Measurements from ENCODE around the gene TMEM273. TPM values are rescaled to one million over a fixed set of nuclear protein-coding genes. Genes with fewer than 3 reads are reported as not detected.

Gene TMEM273
- total RNA-seq, 1 experiment from 2014 or later, result not detected

DNA sequence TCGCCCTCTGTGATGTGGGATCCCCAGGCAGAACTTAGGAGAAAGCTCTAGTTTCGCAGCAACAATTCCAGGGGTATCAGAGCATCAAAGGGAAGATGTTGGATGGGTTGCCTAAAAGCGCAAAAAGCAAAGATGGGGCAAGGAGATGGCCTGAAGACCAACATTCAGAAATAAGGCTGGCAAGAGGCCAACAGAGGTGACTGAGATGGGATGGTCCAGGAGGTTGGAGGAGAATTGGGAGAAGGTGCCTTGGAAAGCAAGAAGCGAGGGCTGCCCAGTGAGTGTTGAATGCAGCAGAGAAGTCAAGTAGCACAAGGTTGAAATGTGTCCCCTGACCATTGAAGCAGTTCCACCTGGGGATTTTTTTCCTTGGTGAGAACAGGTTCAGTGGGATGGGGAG lies 38.4 kb upstream of the TMEM273 start:
- DNase-seq (ENCODE audit: low read depth, low spot score) (no peak), ATAC-seq (no peak)
- H4K20me1 ChIP-seq (ENCODE audit: insufficient read depth), result no peaks in the 10 kb centered on the region
- H3K9me2 ChIP-seq (ENCODE audit: insufficient read depth), result no peaks in the 10 kb centered on the region
- ChIA-PET RAD21 (ENCODE audit: low non-redundant PET in 1 of 2, low total read pairs in 2 of 2, uncharacterized antibody in 2 of 2, unreplicated experiment in 2 of 2) (no interaction called here), CTCF (no interaction called here), POLR2A (no interaction called here)
- H3K27me3 ChIP-seq (ENCODE audit: insufficient read depth, low read length), result peaks cover 16% of the 10 kb centered on the region
- H2AFZ ChIP-seq (ENCODE audit: low read depth, low read length, poor library complexity, severe bottlenecking), result no peak overlapping the region
- H3K27ac ChIP-seq (ENCODE audit: low read depth, low read length), result no peak overlapping the region
- no peaks in the 10 kb centered on the region for H3K79me2 ChIP-seq (ENCODE audit: insufficient read depth, low read length)
- no peak overlapping the region for H3K4me3 ChIP-seq (replicated peaks in 1 of 2; ENCODE audit: low read depth in 1 of 2, low read length in 2 of 2)
- no peaks in the 10 kb centered on the region for H3K36me3 ChIP-seq (ENCODE audit: control insufficient read depth in 1 of 2, insufficient read depth in 2 of 2, low read length in 2 of 2)
- no peak overlapping the region for H3K4me2 ChIP-seq (ENCODE audit: low read length)
- TF ChIP-seq JUND (IDR thresholded peaks at IDR 0.05) (no peak), ELF1 (IDR thresholded peaks at IDR 0.05; ENCODE audit: borderline replicate concordance, low read depth) (no peak), SRF (IDR thresholded peaks at IDR 0.05; ENCODE audit: low read depth) (no peak)
- TF ChIP-seq, protein P1, sequence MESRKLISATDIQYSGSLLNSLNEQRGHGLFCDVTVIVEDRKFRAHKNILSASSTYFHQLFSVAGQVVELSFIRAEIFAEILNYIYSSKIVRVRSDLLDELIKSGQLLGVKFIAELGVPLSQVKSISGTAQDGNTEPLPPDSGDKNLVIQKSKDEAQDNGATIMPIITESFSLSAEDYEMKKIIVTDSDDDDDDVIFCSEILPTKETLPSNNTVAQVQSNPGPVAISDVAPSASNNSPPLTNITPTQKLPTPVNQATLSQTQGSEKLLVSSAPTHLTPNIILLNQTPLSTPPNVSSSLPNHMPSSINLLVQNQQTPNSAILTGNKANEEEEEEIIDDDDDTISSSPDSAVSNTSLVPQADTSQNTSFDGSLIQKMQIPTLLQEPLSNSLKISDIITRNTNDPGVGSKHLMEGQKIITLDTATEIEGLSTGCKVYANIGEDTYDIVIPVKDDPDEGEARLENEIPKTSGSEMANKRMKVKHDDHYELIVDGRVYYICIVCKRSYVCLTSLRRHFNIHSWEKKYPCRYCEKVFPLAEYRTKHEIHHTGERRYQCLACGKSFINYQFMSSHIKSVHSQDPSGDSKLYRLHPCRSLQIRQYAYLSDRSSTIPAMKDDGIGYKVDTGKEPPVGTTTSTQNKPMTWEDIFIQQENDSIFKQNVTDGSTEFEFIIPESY (IDR thresholded peaks at IDR 0.05; ENCODE audit: extremely low read depth, insufficient replicate concordance, low read length), result no peak
- TF ChIP-seq, protein P2, sequence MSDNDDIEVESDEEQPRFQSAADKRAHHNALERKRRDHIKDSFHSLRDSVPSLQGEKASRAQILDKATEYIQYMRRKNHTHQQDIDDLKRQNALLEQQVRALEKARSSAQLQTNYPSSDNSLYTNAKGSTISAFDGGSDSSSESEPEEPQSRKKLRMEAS (IDR thresholded peaks at IDR 0.05), result no peak
- no peaks in the 10 kb centered on the region for H3K9me3 ChIP-seq (ENCODE audit: control insufficient read depth in 1 of 2, insufficient read depth in 1 of 2, low read depth in 1 of 2, low read length in 2 of 2)
- H3K4me1 ChIP-seq (ENCODE audit: control insufficient read depth in 1 of 2, insufficient read depth in 2 of 2, low read length in 2 of 2), result no peaks in the 10 kb centered on the region
- intact Hi-C loops (cut with micrococcal nuclease), result no loop called here
- no peak overlapping the region for H3K9ac ChIP-seq (ENCODE audit: low read length)
- no TSS peak for BruUV-seq (replicated peaks)

DNA sequence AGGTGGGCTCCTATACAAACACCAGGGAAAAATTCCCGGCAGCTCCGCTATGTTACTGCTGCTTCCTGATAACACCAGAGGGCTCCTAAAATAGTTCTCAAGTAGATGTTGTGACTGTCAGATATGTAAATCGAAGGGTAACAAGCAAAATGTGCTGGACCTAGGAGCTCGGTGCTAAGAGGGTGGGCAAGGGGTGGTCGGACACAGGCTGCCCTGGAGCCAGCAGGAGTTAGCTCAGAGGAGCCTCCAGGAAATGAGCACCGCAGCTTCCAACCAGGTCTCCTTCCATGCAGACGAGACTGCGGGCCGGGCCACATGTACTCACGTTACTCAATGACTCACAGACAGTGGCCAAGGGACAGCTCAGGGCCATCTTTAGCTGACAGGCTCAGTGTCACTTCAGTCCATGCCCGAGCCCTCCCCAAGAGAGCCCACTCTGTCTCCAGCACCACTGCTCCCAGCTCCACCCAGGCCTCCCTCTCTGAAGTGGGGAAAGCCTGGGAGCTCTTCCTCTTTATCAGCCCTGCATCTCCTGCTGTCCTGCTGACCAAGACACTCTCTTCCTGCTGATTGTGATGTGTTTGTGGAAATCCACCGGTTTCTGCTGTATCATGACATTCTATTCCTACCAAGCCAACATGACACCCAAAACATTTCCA lies 37.2 kb upstream of the TMEM273 start:
- H3K4me3 ChIP-seq (replicated peaks in 1 of 2; ENCODE audit: low read depth in 1 of 2, low read length in 2 of 2), result no peak overlapping the region
- H3K4me1 ChIP-seq (ENCODE audit: control insufficient read depth in 1 of 2, insufficient read depth in 2 of 2, low read length in 2 of 2), result no peaks in the 10 kb centered on the region
- POLR2A ChIA-PET, result no interaction called here
- H3K36me3 ChIP-seq (ENCODE audit: control insufficient read depth in 1 of 2, insufficient read depth in 2 of 2, low read length in 2 of 2), result no peaks in the 10 kb centered on the region
- RAD21 ChIA-PET (ENCODE audit: low non-redundant PET in 1 of 2, low total read pairs in 2 of 2, uncharacterized antibody in 2 of 2, unreplicated experiment in 2 of 2), result no interaction called here
- H3K9me3 ChIP-seq (ENCODE audit: control insufficient read depth in 1 of 2, insufficient read depth in 1 of 2, low read depth in 1 of 2, low read length in 2 of 2), result no peaks in the 10 kb centered on the region
- H3K4me2 ChIP-seq (ENCODE audit: low read length), result no peak overlapping the region
- DNase-seq (ENCODE audit: low read depth, low spot score) (no peak), ATAC-seq (no peak)
- CTCF ChIA-PET, result no interaction called here
- no peaks in the 10 kb centered on the region for H3K9me2 ChIP-seq (ENCODE audit: insufficient read depth)
- H3K9ac ChIP-seq (ENCODE audit: low read length), result no peak overlapping the region
- no peaks in the 10 kb centered on the region for H3K79me2 ChIP-seq (ENCODE audit: insufficient read depth, low read length)
- intact Hi-C loops (cut with micrococcal nuclease), result no loop called here
- no TSS peak for BruUV-seq (replicated peaks)
- H4K20me1 ChIP-seq (ENCODE audit: insufficient read depth), result no peaks in the 10 kb centered on the region
- H2AFZ ChIP-seq (ENCODE audit: low read depth, low read length, poor library complexity, severe bottlenecking), result no peak overlapping the region
- no peak overlapping the region for H3K27ac ChIP-seq (ENCODE audit: low read depth, low read length)
- H3K27me3 ChIP-seq (ENCODE audit: insufficient read depth, low read length), result peaks cover 19% of the 10 kb centered on the region
- TF ChIP-seq EGR1 (IDR thresholded peaks at IDR 0.05; ENCODE audit: low read depth), result no peak
- TF ChIP-seq, protein P1 (IDR thresholded peaks at IDR 0.05; ENCODE audit: extremely low read depth, insufficient replicate concordance, low read length), result no peak
- TF ChIP-seq SIN3A (IDR thresholded peaks at IDR 0.05; ENCODE audit: low read depth), result no peak
- TF ChIP-seq, protein P3, sequence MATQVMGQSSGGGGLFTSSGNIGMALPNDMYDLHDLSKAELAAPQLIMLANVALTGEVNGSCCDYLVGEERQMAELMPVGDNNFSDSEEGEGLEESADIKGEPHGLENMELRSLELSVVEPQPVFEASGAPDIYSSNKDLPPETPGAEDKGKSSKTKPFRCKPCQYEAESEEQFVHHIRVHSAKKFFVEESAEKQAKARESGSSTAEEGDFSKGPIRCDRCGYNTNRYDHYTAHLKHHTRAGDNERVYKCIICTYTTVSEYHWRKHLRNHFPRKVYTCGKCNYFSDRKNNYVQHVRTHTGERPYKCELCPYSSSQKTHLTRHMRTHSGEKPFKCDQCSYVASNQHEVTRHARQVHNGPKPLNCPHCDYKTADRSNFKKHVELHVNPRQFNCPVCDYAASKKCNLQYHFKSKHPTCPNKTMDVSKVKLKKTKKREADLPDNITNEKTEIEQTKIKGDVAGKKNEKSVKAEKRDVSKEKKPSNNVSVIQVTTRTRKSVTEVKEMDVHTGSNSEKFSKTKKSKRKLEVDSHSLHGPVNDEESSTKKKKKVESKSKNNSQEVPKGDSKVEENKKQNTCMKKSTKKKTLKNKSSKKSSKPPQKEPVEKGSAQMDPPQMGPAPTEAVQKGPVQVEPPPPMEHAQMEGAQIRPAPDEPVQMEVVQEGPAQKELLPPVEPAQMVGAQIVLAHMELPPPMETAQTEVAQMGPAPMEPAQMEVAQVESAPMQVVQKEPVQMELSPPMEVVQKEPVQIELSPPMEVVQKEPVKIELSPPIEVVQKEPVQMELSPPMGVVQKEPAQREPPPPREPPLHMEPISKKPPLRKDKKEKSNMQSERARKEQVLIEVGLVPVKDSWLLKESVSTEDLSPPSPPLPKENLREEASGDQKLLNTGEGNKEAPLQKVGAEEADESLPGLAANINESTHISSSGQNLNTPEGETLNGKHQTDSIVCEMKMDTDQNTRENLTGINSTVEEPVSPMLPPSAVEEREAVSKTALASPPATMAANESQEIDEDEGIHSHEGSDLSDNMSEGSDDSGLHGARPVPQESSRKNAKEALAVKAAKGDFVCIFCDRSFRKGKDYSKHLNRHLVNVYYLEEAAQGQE (IDR thresholded peaks at IDR 0.05; ENCODE audit: low read depth), result no peak
- TF ChIP-seq SRF (IDR thresholded peaks at IDR 0.05; ENCODE audit: low read depth), result no peak
- TF ChIP-seq POLR2AphosphoS5 (IDR thresholded peaks at IDR 0.05; ENCODE audit: low read depth, low read length), result no peak
- no peak for TF ChIP-seq SP1 (IDR thresholded peaks at IDR 0.05; ENCODE audit: low read depth)
- no peak for TF ChIP-seq YY1 (IDR thresholded peaks at IDR 0.05; ENCODE audit: extremely low read depth, insufficient replicate concordance, low read depth, low read length)
- no peak for TF ChIP-seq RAD21 (IDR thresholded peaks at IDR 0.05; ENCODE audit: low read depth)
